Gastrocnemius medialis (tissue), 4 donors: ENCODE measurements around the gene CALN1.

ENCODE experiments used
- CTCF ChIP-seq, 5 experiments: fragments of 450-650 bp in 3 of 5; fragments of 200-600 bp in 2 of 5; sonication (generic) in 2 of 5; IDR thresholded peaks in 4 of 5; conservative IDR thresholded peaks in 1 of 5; 1 replicate in 4 of 5; 2 replicates in 1 of 5; pipeline ENCODE4 v1.5.1; 2016 to 2019; ENCODE audit warnings: antibody characterized with exemption in 5 of 5, mild to moderate bottlenecking in 3 of 5, moderate library complexity in 3 of 5
- POLR2A ChIP-seq, 2 donors: fragments of 450-650 bp; IDR thresholded peaks; one replicate each; pipeline ENCODE4 v1.6.1; 2017; ENCODE audit warnings: antibody characterized with exemption in 2 of 2, mild to moderate bottlenecking in 2 of 2, moderate library complexity in 2 of 2

DNA sequence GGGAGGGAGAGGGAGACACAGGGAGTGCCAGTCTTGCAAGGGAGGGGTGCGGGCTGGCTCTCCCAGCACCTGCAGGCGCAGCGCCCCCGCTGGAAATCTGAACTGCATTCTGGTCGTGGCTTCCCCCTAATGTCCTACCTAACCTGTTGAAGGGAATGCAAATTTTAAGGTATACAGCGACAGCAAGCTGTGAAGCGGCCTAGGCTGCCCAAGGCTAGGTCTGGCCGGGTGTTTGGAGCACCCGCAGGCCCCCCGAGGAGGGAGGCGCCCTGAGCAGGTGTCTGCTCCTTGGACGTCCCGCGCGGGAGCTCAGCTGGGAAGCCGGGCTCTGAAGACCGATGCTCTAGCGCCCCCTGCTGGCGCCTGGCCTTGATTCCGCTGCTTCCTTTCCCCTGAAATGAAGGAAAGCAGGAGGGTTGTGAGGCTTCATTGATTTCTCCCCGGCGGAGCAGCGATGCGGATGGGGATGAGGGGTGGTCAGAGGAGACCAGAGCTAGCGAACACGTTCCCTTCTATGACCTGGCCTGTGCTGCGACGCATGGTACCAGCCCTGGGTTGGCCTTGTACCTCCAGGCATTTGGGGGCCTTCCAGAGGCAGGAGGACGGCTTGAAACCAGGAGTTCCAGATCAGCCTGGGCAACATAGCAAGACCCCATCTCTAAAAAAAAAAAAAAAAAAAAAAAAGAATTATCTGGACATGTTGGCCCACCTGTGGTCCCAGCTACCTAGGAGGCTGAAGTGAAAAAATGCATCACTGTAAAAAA, 678.8 kb downstream of the CALN1 start:
- peak; percentile 58 to 89 (median 87) for TF ChIP-seq CTCF (IDR thresholded peaks at IDR 0.05 in 4 of 5, conservative IDR thresholded peaks at IDR 0.05 in 1 of 5)
- no peak for TF ChIP-seq POLR2A (IDR thresholded peaks at IDR 0.05)
